Measurements from ENCODE around the gene LEMD1.

- TF ChIP-seq CTCF (conservative IDR thresholded peaks at IDR 0.05) (no peak), EZH2 (IDR thresholded peaks at IDR 0.05; ENCODE audit: low read depth) (no peak)
Measured at GRCh38 chr1:205466595-205467220, 44.9 kb upstream of the LEMD1 start.

All from PC-9 (cell line).